NCI-H1092 (cell line): ENCODE data around the gene APEH.

ENCODE experiments used
- DNase-seq: peaks from one replicate; lab custom pipeline; 2025; lab: John Stamatoyannopoulos, UW

Gene APEH

DNA sequence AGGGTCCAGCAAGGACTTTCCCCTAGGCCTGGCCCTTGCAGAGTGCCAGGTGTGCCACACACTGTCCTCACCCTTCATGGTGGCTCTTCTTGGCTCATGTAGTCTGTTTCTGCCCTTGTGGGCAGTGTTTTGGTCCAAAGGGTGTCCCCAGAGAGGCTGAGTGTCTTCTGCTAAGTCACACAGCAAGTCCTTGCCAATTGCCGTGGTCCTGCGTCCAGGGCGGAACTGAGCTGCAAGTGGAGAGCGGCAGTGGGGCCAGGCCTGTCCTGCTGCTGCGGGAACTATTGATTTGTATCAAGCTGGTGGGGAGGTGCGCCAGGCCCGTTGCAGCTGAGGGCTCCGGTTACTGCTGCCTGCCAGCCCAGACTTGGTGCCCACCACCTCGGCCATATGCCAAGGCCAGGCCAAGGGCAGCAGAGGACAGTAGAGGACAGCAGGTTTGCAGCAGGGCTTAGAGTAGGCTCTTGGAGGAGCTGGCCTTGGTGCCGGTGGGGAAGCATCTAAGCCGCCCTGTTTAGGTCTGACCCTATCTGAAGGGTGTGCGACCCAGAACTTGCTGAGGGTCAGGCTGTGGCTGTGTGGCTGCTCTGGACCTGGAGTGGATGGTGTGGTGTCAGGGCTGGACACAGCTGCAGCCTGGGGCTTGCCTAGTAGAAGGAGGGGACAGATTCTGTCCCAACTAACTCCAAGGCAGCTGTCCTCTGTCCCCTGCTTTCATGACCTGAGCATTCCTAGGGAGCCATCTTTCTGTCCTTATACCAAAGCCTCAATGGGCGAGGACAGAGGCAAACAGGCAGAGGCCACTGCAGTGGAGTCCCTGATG, 40.8 kb downstream of the APEH start:
- no peak for DNase-seq

DNA sequence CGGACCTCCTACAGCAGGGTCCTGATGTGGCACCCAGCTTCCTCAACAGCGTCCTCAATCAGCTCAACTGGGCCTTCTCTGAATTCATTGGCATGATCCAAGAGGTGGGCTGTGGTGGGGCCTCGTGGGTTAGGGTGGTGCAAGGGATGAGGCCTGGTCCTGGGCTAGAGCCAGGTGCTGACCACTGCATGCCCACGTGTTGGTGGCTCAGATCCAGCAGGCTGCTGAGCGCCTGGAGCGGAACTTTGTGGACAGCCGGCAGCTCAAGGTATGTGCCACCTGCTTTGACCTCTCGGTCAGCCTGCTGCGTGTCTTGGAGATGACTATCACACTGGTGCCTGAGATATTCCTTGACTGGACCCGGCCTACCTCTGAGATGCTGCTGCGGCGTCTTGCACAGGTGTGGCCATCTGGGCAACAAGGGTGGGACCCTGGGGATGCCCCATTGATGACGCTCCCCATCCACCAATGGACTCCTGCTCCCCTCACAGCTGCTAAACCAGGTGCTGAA, 41.5 kb downstream of the APEH start:
- DNase-seq: no peak

DNA sequence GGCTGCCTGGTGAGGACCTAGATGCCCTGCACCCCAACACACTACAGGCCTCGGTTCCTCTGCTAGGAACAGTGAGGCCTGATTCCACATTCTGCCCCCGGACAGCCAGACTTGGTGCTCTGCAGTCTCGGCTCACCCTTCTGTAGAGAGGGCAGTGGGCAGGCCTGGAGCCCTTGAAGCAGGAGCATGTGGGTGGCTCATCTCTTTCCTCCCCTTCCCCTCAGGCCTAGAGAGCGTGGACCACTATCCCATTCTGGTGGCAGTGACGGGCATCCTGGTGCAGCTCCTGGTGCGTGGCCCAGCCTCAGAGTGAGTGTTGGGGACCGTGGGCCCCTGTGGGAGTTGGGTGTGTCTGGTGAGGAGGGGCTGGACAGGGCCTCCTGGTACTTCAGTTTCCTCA, 42.0 kb downstream of the APEH start:
- no peak for DNase-seq

DNA sequence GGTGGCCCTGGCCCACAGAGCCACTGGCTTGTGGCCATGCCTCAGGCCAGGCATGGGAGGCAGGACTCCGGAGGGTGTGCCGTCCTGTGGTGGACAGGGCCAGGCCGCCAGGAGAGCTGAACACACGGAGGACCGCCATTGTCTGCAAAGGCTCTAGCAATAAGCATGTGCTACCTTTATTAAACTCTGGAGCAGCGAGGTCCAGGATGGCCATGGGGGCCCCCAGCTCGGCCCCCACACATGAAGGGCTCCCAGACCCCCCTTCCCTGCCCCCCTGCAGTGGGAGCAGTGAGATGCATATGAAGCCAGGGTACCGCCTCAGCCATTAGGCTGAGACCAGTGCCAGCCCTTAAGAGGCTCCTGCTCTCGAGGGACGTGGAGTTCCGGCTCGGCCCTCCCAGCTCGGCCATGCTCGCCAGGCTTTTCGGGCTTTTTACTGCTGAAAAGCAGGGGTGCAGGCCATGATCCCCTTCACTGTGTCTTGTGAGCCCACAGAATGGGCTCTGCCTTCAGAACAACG, 42.6 kb downstream of the APEH start:
- DNase-seq: no peak

DNA sequence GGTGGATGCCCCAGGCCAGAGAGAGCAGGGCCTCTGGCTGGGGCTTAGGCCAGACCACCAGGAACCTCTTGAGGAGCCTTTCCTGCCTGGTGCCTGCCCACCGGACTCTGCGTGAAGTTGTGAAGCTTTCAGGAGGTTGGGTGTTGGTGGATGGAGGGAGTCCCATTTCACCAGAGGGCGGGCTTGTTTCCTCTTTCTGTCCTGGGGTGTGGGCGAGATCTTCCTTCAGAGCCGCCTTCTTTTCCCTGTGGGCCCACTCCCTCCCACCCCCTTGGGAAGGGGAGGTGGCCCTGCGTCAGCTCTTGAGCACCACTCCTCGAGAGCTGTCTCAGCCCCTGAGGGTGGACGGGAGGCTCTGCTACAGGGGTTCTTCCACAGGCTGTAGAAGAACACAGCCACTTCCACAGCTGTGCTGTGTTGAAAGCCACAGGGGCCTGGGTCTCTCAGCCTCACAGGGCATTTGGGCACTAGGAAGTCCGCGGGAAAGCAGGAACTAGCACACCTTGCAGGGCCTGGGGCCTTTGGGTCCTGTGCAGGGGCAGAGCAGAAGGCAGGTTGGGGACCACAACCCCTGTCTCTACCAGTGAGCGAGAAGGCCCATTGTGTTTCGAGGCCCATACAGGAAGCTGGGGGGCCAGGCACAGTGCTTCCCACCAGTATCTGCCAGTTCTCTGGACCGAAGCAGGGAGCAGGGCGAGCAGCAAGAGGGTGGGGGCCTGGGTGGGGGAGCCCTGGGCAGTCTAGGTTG, 43.2 kb downstream of the APEH start:
- DNase-seq: no peak

DNA sequence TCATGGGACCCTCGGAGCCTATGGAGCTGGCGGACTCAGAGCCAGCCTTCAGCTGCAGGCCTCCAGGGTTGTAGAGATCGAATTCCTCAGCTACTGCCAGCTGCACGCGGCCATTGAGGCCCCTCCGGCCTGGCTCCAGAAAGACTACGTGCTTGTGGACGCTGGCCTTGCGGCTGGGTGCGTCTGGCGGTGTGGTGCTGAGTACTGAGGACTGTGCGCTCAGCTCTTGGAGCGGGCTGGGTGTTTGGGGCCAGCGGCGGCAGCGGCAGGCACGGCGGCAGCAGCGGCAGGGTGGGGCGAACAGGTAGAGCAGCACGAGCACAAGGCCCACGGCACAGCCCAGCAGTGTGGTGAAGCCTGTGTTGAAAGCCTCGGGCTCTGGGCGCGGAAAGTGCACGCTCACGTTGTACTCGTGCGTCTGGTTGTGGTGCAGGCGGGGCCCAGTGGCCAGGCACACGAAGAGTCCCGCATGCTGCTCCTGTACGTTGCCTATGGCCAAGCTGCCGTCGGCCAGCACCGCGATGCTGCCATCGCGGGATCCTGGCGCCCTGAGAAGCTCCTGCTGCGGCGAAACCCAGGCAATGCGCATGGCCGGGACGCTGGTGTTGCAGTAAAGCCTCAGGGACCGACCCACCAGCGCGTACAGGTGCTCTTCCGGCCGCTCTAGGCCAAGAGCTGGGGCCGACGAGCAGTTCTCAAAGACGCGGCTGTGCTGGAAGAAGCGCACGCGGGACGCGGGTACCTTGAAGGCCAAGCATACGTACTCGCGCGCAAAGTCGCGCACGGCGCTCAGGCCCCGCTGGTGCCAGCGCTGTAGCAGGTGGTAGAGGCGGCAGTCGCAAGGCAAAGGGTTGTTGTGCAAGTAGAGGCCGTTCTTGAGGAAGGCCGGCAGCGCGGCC, 44.1 kb downstream of the APEH start:
- DNase-seq: no peak

DNA sequence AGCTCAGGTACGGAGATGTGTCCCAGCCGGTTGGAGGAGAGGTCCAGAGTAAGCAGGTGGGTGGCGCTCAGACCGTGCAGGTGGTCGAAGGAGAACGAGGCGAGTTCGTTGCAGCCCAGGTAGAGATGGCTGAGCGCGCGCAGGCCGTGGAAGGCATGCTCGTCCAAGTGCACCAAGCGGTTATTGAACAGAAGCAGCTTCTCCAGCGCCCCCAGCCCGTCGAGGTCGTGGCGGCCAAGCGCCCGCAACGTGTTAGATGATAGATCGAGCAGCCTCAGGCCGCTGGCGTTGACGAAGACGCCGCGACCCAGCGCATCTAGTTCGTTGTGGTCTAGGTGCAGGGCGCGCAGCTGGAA, 44.7 kb downstream of the APEH start:
- DNase-seq: no peak

DNA sequence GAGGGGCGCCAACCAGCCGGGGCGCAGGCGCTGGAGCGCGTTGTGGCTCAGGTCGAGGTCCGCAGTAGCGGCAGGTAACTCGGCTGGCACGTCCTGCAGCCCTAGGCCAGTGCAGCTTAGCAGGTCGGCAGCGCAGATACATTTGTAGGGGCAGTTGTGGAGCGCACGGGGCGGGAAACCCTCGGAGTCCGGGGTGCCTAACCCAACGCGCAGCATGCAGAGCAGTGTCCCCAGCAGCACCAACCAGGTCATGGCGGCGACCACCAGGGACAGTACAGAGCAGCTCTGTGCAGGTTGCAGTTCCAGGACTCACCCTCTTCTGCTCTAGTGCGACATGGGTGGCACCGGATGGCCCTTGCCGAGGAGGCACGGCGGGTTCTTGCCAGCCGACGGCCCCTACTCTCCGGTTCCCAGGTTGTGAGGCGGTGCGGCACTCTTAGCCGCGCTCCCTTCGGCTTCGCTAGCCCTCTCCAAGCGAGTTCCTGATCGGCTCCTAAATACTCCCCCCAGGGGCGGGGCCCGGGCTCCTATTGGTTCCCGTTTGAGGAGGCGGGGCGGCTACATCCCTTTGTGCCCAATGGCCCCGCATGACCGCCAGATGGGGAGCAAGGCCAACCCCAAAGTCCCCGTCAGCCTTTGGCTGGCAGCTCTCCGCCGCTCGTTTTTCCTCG, 45.2 kb downstream of the APEH start, which contains the start of gene AMIGO3:
Gene AMIGO3, minus strand, starts transcription at position 471 of the 671 bp plus-strand sequence. Its CDS starts 219 bp downstream, at position 252.
- DNase-seq: peak; percentile 81

DNA sequence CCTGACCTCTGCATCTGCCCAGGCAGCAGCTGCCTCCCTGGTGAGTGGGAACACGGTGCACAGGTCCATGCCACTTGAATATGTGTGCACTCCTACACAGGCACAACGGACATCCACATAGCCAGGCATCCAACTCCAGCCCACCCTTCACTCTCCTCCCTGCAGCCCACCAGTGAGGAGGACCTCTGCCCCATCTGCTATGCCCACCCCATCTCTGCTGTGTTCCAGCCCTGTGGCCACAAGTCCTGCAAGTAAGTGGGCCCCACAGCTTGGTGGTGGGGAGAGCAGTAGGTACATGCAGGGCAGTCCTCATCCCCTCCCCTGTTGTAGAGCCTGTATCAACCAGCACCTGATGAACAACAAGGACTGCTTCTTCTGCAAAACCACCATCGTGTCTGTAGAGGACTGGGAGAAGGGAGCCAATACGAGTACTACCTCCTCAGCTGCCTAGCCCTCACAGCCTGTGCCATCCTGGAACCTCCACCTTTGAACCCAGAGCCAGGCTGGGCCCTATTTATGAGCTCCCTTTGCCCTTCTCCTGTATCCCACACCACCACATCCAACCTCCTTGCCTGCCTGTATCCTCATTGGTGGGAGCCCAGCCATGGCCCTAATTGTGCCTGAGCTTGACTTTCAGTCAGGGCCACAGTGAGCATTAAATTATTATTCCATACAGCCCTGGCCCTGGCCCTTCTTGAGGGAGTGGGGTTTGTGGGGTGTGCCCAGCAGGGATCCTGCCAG, 46.9 kb downstream of the APEH start:
- DNase-seq: no peak

DNA sequence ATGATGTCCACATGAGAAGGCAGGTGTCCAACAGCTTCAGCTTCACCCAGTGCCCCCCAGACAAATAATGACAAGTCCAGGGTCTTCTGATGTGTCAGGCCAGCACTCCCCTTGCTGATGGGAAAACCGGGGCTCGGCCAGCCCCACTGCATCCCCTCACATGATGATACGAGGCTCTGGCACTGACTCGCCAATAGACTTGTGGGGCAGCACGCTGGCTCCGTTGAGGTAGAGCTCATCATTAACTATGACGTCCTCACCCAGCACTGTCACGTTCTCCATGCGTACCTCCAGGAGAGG, 47.4 kb downstream of the APEH start:
- no peak for DNase-seq

DNA sequence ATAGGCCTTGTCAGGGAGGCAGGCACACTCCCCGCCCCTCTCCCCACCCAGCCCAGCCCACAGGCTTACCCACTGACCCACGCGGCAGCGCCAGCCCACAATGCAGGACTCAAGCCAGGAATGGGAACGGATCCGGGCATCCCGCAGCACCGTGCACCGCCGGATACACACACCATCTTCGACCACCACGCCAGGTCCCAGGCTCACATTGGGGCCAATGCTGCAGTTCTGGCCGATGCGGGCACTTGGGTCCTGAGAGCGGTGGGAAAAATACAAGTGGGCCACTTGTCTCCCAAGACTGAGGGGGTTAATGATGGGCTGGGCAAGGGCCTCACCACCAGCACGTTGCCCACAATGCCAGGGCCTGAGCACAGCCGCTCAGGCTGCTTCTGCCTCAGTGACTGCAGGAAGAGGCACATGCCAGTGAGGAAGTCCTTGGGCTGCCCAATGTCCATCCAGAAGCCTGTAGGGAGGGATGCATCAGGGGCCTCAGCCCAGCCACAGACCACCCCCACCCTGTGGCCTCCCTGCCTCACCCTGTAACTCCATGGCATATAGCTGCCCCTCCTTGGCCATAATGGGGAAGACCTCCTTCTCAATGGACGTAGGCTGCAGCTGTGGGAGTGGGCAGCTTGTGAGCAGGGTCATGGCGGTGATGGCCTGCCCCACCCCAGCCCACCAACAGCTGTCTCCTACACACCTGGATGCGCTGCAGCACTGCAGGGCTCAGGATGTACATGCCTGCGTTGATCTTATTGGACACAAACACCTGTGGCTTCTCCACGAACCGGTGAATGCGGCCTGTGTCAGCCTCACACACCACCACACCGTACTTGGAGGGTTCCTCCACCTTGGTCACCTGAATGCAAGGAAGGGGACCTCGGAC, 48.0 kb downstream of the APEH start:
- DNase-seq: no peak

DNA sequence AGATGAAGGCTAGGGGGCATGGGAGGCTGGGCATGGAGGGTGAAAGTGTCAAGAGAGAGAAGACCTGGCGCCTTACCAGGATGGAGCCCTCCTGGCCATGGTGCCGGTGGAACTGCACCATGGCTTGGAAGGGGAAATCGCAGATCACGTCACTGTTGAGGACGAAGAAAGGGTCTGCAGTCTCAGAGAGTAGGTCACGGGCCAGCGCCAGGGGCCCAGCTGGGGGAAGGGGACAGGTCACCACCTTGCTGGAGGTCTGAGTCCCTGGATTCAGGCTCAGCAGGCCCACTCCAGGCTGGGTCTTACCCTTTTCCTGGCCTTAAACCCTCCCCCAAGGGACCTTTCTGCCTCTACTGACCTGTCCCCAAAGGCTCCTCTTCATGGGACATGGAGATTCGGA, 48.7 kb downstream of the APEH start:
- no peak for DNase-seq

DNA sequence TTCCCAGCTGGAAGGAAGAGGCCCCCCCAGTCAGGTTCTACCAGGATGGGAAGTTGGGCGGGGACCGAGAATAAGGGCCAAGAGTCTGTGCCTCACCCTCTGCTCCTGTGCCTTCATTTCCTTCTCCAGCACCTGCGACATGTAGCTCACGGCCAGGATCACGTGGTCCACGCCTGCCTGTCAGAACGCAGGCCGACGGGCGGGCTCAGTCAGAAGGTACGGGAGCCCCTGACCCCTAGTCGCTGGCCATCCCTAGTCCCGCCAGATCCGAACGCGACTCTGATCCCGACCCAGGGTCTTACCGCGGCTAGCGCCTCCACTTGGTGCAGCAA, 49.1 kb downstream of the APEH start:
- DNase-seq: no peak

DNA sequence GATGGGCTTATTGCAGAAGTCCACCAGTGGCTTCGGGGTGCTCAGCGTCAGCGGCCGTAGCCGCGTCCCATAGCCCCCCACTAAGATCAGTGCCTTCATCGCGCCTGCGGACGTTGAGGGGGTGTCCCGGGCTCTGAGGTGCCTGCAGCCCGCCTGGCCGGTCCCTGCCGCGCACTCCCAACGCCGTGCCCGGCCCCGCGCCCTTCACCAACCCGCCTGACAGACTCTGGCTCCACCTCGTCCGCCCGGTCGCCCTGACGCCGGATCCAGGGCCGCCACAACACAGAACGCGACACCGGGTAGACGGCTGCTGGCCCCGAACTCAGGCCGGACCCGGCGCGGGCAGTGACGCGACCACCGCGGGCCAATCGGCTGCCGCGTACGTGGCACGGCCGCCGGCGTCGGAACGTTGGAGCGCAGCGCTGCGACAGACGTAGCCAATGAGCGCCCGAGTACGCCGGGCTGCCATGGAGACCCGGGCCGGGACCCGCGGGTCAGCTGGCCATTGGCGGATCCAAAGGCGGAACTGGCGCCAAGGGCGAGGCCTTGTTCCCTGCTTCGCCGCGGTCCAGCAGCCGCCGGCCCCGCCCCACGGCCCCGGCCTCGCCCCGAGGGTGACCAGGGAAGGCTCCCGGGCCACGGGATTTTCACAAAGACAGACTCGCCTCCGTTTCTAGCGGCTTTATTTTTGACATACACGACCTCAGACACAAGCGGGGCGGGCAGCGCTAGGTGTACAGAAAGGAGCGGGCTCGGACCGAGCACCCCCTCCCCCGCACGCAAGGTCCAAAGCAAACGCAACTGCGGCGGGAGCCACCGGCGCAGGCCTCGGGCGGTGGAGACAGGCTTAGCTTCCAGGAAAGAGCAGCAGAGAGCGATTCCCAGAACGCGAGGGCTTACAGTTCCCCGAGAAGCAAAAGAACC, 49.7 kb downstream of the APEH start, which contains the start of gene GMPPB:
Gene GMPPB, minus strand, starts transcription at position 324 of the 924 bp plus-strand sequence. Its CDS starts 225 bp downstream, at position 99.
- DNase-seq: peak; percentile 92

DNA sequence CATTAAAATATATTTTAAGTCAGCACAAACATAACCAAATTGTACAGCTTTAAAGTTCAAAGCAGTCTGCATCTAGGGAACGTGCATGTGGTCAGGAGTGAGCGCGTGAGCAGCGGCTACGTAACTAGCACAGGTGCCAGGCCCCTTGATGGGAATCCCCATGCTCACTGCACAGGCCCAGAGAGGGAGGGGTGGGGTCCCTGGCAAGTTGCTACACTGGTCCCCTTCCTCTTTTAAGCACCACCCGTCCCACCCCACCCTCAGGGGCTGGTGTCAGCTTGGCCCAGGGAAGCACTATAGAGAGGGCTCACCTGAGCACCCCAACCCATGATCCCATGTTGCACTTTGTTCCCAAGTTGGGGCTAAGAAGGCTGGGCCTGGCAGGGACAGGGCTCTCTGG, 50.4 kb downstream of the APEH start:
- DNase-seq: no peak

DNA sequence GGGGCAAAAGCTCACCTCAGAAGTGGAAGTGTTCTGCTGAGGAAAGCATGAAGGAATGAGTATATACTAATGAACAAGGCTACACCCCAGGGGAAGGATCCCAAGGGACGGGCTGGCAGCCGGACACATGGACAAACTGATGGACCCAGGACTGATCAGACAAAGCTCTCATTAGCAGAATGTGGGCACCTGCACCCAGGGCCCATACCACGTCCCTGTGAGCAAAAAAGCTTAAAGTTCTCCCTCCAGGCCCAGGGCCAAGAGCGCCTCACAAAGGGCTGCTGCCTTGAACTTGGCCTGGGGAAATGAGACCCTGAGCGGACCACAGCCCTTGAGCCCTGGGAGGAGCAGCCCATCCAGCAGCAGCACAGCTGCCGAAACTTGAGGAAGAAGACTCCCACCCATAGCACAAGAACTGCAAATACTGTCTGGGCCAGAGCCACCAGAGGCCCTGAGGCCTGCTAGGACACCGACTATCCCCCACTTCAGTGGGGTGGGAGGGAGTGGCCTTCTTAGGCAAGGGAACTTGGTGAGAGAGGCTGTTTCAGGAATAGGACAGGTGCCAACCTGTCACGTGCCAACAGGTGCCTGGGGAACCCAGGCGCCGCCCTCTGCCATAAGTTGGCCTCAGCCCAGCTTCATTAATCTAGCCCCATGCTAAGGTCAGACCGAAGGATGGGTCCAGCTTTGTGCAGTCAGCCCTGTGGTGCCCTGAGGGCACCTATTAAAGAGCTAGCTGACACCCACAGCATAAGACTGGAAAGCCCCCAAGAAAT, 51.9 kb downstream of the APEH start:
- no peak for DNase-seq

DNA sequence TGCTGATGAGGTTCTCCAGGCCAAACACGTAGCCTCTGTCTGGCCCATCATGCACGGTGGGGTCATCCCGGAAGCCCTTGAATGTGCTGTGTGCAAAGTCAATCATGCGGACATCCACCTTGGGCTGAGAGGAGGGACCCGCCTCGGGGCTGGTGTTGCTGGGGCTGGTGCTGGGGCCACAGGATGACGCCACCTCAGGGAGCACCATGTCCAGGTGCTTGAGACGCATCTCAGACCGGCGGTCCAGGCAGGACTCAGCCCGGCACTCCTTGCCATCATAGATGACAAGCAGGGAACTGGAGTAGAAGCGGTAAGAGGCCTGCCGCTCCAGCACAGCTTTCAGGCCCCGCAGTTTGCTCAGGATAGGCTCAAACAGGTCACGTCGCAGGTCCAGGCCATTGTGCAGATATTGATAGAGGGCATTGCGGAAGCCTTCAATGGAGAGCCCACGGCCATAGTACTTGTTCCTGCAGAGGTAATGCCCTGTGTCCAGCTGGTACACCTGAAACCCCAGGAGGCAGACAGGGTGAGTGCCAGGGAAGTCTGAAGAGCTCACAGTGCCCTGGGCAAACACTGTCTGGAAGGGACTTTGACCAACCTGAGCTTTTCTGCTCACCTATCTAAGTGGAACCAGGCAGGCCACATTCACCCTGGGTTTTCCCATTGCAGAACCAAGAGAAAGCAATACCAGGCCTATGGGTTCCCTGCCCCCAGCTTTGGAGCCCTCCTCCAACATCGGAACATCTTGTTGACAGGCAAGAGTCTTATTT, 53.2 kb downstream of the APEH start:
- no peak for DNase-seq
